HG02870 (cell line): ENCODE results near the gene CDH26.

Experiments used
- ATAC-seq: cut with Tn5 transposase; IDR thresholded peaks from one replicate; pipeline ENCODE4 v1.9.1; 2021; ENCODE audit warnings: mild to moderate bottlenecking, moderate library complexity; ENCODE audit not compliant: unreplicated experiment

CDH26 gene

GRCh38 chr20:59958123-59958522, at the start of gene CDH26:
Gene CDH26 (plus strand): TSS chr20:59958423. CDS start chr20:59958727, 304 bp downstream.
- no peak for ATAC-seq

- ATAC-seq = no peak
Measured at GRCh38 chr20:59908855-59909254, 49.4 kb upstream of the CDH26 start.

- ATAC-seq = no peak
Measured at GRCh38 chr20:59911041-59911440, 47.2 kb upstream of the CDH26 start.

GRCh38 chr20:59912609-59913008, 45.6 kb upstream of the CDH26 start:
- ATAC-seq = no peak

DNA sequence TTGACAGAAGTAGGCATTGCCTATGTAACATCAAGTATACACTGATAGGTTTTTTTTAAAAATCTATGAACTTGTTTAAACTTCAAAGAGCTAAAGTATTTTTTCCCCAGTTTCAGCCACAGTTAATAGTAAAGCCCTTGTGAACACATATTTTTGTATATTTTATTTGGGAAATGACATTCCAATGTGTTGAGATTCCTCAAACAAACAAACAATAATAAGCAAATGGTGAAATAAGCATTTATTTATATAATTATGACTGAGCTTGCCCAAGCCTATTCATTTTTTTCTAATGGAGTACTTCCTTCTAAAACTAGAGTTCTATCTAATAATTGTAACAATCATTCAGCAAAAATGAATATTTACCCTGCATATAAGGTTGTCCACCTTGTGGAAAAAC, 37.3 kb upstream of the CDH26 start:
- ATAC-seq = no peak

- ATAC-seq = no peak
Measured at GRCh38 chr20:59923514-59923913, 34.7 kb upstream of the CDH26 start.

- ATAC-seq = no peak
Measured at GRCh38 chr20:59925359-59925758, 32.9 kb upstream of the CDH26 start.

GRCh38 chr20:59925899-59926298, 32.3 kb upstream of the CDH26 start:
- no peak for ATAC-seq

- no peak for ATAC-seq
Measured at GRCh38 chr20:59931511-59932312, 26.5 kb upstream of the CDH26 start.

- ATAC-seq = no peak
Measured at GRCh38 chr20:59932616-59933295, 25.5 kb upstream of the CDH26 start.

DNA sequence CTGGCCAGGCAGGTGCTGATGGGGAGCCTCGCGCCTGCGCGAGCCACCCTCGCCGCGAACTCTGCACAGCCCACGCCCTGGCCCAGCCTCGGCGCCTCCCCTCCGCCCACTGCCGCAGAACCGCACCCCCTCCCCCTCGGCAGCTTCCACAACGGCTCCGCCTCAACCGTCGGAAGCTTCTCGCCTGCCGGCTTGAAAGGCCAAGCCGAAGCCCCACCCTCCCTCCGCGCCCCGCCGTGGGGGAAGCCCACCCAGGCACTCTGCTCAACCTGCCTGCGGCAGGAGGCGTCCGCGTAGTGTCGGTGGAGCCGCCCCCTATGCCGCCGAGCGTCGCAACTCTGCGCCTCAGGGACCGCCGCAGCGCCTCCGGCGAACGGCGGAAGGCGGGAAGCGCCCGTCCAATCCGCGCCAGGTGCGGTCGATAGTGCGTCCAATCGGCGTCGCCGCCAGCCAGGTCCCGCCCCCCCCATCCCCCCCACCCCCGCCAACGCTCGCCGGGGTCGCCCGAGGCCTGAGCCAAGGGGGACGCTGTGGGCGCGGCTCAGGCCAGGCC, 24.9 kb upstream of the CDH26 start, which contains the start of gene SYCP2:
SYCP2 (minus strand) TSS at position 342 of the 553 bp plus-strand sequence. CDS start 11,224 bp downstream, outside the sequence.
- no peak for ATAC-seq

DNA sequence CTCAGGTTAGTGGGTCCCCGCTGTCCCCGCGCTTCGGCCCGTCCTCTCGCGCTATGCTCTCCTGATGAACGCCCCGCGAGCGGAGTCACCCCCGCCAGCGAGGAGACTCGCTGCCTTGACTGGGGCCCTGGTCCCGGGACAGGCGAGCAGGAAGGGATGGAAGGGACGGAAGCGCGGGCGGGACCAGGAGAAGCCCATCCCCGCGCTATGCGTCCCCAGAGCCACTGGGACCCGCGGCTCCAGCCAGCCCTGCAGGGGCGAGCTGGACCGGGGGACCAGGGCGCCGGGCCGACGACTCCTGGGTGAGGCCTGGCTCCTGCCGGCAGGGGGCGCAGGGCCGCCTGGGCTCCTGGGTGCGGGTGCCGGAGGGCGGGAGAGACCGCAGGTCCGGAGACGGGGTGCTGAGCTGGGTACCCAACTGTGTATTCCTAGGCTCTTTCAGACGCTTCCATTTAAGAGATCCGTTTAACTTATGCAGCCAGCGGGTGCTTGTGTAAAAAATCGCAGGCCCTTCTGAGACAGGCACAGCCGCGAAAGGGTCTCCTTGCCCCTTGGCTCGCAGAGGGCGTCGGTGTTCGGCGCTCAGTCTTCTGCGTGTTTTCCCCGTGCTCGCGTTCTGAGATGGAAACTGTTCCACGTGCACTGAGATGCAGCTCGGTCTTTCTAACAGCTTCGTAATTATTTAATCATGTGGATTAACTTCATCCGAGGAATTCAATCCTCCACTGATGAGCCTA, 24.2 kb upstream of the CDH26 start:
- ATAC-seq = peak; percentile 79

- ATAC-seq = no peak
Measured at GRCh38 chr20:59935457-59936185, 22.6 kb upstream of the CDH26 start.

DNA sequence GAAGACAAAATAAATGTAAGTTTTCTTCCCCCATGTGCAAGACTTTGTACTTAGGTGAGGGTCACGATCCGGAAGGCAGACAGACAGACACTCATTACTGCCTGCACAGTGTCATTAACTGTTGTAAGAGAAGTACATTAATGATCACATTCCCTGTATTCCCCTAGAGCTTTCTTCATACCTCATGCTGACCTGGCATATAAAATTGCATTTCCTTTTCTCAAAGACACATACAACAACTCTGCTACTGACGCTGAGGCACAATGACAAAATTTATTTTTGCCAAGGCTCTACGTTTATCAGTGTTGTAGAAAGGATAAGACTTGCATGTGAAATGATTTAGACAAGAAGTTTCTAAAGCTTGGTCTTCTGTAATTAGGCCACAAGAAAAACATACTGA, 21.8 kb upstream of the CDH26 start:
- no peak for ATAC-seq

- ATAC-seq = no peak
Measured at GRCh38 chr20:59937150-59937549, 21.1 kb upstream of the CDH26 start.

- no peak for ATAC-seq
Measured at GRCh38 chr20:59938221-59938620, 20.0 kb upstream of the CDH26 start.

GRCh38 chr20:59938696-59939051, 19.5 kb upstream of the CDH26 start:
- no peak for ATAC-seq

GRCh38 chr20:59939052-59939878, 19.0 kb upstream of the CDH26 start:
- no peak for ATAC-seq

DNA sequence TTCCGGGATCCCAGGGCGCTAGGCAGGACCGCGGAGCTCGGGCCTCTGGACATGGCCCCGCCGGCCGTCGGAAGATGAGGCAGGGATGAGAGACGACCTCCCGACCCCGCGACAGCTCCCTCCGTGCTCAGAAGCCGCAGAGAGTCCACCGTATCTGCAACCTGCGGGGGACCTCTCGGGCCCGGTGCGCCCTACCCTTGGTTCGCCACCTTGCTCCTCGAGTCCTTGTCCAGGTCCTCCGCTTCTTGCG, 18.4 kb upstream of the CDH26 start:
- peak; percentile 35 for ATAC-seq
